Measurements from ENCODE around the gene PHKA1. TPM values are rescaled to one million over a fixed set of nuclear protein-coding genes. Genes with fewer than 3 reads are reported as not detected.

The PHKA1 gene
- total and polyA plus RNA-seq, 2 donors from 2014 or later: 2.6 to 3.4 TPM

DNA sequence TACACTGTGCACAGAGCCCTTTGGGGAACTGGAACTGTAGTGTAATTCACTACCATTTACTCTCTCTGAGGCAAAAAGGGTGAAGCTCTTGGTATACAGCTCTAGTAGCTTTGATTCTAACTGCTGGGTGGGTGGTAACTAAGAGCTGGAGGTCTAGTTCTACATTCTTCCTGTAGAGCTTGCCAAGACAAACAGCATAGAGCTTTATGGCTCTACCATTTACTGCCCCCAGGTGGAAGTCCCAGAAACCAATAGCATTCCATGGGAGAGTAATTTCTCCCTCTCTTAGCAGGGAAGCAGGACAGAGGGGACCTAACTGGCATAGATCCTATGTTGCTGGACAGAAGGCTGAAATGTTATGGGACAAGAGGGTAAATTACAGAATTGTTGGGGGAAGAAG, 168.1 kb downstream of the PHKA1 start:
- Histone ChIP-seq H3K27ac (ENCODE audit: low read depth in 2 of 2, low read length in 2 of 2) (no peak overlapping the region), H3K4me1 (ENCODE audit: control insufficient read depth in 2 of 3, insufficient read depth in 2 of 3, low read depth in 1 of 3, low read length in 3 of 3) (no peaks in the 10 kb centered on the region), H3K9me3 (ENCODE audit: control insufficient read depth in 2 of 3, insufficient read depth in 1 of 3, low read length in 3 of 3) (no peaks in the 10 kb centered on the region), H3K27me3 (ENCODE audit: control insufficient read depth, insufficient read depth, low read length) (no peaks in the 10 kb centered on the region), H3K9ac (ENCODE audit: low read length in 3 of 3) (no peak overlapping the region), H3K36me3 (ENCODE audit: control insufficient read depth in 2 of 3, insufficient read depth in 3 of 3, low read length in 3 of 3) (no peaks in the 10 kb centered on the region), H3K4me3 (ENCODE audit: low read length in 3 of 3) (no peak overlapping the region)
- FAIRE-seq: no peak
- intact Hi-C loops (cut with DNase I): no loop called here
- TF ChIP-seq, protein P1, sequence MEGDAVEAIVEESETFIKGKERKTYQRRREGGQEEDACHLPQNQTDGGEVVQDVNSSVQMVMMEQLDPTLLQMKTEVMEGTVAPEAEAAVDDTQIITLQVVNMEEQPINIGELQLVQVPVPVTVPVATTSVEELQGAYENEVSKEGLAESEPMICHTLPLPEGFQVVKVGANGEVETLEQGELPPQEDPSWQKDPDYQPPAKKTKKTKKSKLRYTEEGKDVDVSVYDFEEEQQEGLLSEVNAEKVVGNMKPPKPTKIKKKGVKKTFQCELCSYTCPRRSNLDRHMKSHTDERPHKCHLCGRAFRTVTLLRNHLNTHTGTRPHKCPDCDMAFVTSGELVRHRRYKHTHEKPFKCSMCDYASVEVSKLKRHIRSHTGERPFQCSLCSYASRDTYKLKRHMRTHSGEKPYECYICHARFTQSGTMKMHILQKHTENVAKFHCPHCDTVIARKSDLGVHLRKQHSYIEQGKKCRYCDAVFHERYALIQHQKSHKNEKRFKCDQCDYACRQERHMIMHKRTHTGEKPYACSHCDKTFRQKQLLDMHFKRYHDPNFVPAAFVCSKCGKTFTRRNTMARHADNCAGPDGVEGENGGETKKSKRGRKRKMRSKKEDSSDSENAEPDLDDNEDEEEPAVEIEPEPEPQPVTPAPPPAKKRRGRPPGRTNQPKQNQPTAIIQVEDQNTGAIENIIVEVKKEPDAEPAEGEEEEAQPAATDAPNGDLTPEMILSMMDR (IDR thresholded peaks at IDR 0.05; ENCODE audit: borderline replicate concordance, extremely low read depth, insufficient read depth): no peak
- peak in 2 of 5 donors; percentile 9 to 34 for DNase-seq

GRCh38 chrX:72540318-72540717, 173.8 kb downstream of the PHKA1 start:
- Histone ChIP-seq H3K27ac (ENCODE audit: low read depth in 2 of 2, low read length in 2 of 2) (no peak overlapping the region), H3K27me3 (ENCODE audit: control insufficient read depth, insufficient read depth, low read length) (no peaks in the 10 kb centered on the region), H3K36me3 (ENCODE audit: control insufficient read depth in 2 of 3, insufficient read depth in 3 of 3, low read length in 3 of 3) (no peaks in the 10 kb centered on the region), H3K9ac (ENCODE audit: low read length in 3 of 3) (no peak overlapping the region), H3K4me1 (ENCODE audit: control insufficient read depth in 2 of 3, insufficient read depth in 2 of 3, low read depth in 1 of 3, low read length in 3 of 3) (no peaks in the 10 kb centered on the region), H3K4me3 (ENCODE audit: low read length in 3 of 3) (no peak overlapping the region), H3K9me3 (ENCODE audit: control insufficient read depth in 2 of 3, insufficient read depth in 1 of 3, low read length in 3 of 3) (no peaks in the 10 kb centered on the region)
- FAIRE-seq: peak; percentile 98
- DNase-seq: peak in 2 of 5 donors; percentile 13 to 34
- TF ChIP-seq, protein P1 (IDR thresholded peaks at IDR 0.05; ENCODE audit: borderline replicate concordance, extremely low read depth, insufficient read depth): peak; percentile 21
- intact Hi-C loops (cut with DNase I): no loop called here

GRCh38 chrX:72539822-72540221, 174.3 kb downstream of the PHKA1 start:
- no peak for FAIRE-seq
- Histone ChIP-seq H3K4me3 (ENCODE audit: low read length in 3 of 3) (no peak overlapping the region), H3K4me1 (ENCODE audit: control insufficient read depth in 2 of 3, insufficient read depth in 2 of 3, low read depth in 1 of 3, low read length in 3 of 3) (no peaks in the 10 kb centered on the region), H3K9me3 (ENCODE audit: control insufficient read depth in 2 of 3, insufficient read depth in 1 of 3, low read length in 3 of 3) (no peaks in the 10 kb centered on the region), H3K36me3 (ENCODE audit: control insufficient read depth in 2 of 3, insufficient read depth in 3 of 3, low read length in 3 of 3) (no peaks in the 10 kb centered on the region), H3K27ac (ENCODE audit: low read depth in 2 of 2, low read length in 2 of 2) (no peak overlapping the region), H3K27me3 (ENCODE audit: control insufficient read depth, insufficient read depth, low read length) (no peaks in the 10 kb centered on the region), H3K9ac (ENCODE audit: low read length in 3 of 3) (no peak overlapping the region)
- TF ChIP-seq, protein P1 (IDR thresholded peaks at IDR 0.05; ENCODE audit: borderline replicate concordance, extremely low read depth, insufficient read depth): no peak
- intact Hi-C loops (cut with DNase I): no loop called here
- peak in 2 of 5 donors; percentile 24 to 25 for DNase-seq

GRCh38 chrX:72536542-72536941, 177.6 kb downstream of the PHKA1 start:
- Histone ChIP-seq H3K9ac (ENCODE audit: low read length in 3 of 3) (no peak overlapping the region), H3K27me3 (ENCODE audit: control insufficient read depth, insufficient read depth, low read length) (no peaks in the 10 kb centered on the region), H3K36me3 (ENCODE audit: control insufficient read depth in 2 of 3, insufficient read depth in 3 of 3, low read length in 3 of 3) (no peaks in the 10 kb centered on the region), H3K4me3 (ENCODE audit: low read length in 3 of 3) (no peak overlapping the region), H3K27ac (ENCODE audit: low read depth in 2 of 2, low read length in 2 of 2) (no peak overlapping the region), H3K9me3 (ENCODE audit: control insufficient read depth in 2 of 3, insufficient read depth in 1 of 3, low read length in 3 of 3) (no peaks in the 10 kb centered on the region), H3K4me1 (ENCODE audit: control insufficient read depth in 2 of 3, insufficient read depth in 2 of 3, low read depth in 1 of 3, low read length in 3 of 3) (no peaks in the 10 kb centered on the region)
- intact Hi-C loops (cut with DNase I): no loop called here
- TF ChIP-seq, protein P1 (IDR thresholded peaks at IDR 0.05; ENCODE audit: borderline replicate concordance, extremely low read depth, insufficient read depth): no peak
- FAIRE-seq: no peak
- no peak for DNase-seq
